ENCODE measurements around the gene GMDS. TPM values are rescaled to one million over a fixed set of nuclear protein-coding genes. Genes with fewer than 3 reads are reported as not detected.
A peak's percentile ranks its signal among the peaks of the same experiment; 100 is the strongest.

The GMDS gene
- total and polyA plus RNA-seq, 5 donors: 8.1 to 13.5 (median 12.6) TPM

DNA sequence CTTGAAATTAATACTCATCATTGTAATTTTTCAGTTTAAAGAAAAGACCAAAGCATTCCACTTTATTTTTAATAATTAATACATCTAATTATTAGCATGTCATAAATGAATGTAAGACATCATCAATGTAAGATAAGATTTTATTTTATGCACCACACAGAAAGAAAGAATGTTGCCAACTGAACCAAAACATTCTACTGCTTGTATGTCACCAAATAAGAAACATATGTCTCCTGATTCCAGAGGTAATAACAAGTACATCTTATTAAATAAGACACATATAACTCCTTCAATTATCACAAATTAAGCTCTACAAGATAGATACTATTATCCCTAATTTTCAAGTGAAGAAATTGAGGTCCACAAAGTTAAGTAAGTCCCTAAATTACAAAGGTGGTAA is 189.5 kb downstream of the GMDS start:
- Histone ChIP-seq H3K4me3 (ENCODE audit: low read length) (no peak overlapping the region), H3K27ac (ENCODE audit: low read length) (no peak overlapping the region), H3K27me3 (ENCODE audit: control insufficient read depth, insufficient read depth) (no peaks in the 10 kb centered on the region), H3K4me1 (ENCODE audit: control insufficient read depth, insufficient read depth, low read length) (no peaks in the 10 kb centered on the region), H3K9me3 (ENCODE audit: control insufficient read depth, low read length) (no peaks in the 10 kb centered on the region)
- no peak for DNase-seq
- no peak for ATAC-seq
- intact Hi-C loops (cut with DNase I): no loop called here

DNA sequence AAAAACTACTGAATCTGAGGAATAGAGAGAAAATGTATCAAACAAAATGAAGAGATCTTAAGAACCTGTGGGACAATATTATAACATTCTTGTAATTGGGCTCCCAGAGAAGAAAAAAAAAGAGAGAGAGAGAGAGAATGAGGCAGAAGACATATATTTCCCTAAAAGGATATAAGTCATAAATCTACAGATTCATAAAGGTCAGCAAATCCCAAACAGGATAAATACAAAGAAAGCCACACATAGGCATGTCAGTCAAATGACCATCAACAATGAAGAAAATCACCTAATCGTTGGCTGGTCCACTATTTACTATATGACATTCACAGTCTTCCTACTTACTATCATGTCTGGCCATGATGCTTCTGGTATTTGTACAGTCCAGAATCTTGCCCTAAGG is 190.3 kb downstream of the GMDS start:
- intact Hi-C loops (cut with DNase I): no loop called here
- ATAC-seq: no peak
- WGBS: 81% methylated on average over 1 of the region's 1 CpG

DNA sequence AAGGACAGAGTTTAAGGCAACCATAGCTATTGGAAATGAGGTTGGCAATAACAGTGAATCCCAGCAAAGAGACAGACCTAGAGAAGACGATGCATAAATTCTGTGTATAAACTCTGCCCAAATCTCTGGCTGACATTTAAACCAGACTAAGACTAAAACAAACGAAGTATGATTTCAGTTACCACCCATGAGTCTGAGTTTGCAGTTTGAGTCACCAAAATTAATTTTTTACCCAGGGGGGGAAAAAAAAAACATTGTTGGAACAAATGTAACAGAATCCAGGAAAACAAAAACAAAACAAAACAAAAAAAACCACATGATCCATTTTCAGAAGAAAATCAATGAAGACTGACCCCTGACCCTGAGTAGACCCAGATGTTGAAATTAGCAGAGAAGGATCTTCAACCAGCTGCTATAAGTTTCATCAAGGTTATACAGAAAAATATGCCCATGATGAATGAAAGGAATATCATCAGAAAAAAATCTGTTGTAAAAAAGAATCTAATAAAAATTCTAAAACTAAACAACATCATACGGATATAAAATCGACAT is 190.8 kb downstream of the GMDS start:
- no peaks in the 10 kb centered on the region for H3K4me1 ChIP-seq (ENCODE audit: control insufficient read depth, insufficient read depth, low read length)
- H3K27me3 ChIP-seq (ENCODE audit: control insufficient read depth, insufficient read depth): no peaks in the 10 kb centered on the region
- no peak overlapping the region for H3K4me3 ChIP-seq (ENCODE audit: low read length)
- WGBS: 82% methylated on average over 4 of the region's 4 CpGs
- ATAC-seq (no peak), DNase-seq (no peak)
- no peaks in the 10 kb centered on the region for H3K9me3 ChIP-seq (ENCODE audit: control insufficient read depth, low read length)
- H3K27ac ChIP-seq (ENCODE audit: low read length): no peak overlapping the region
- intact Hi-C loops (cut with DNase I): no loop called here

More for the DNA sequence above, 190.3 kb downstream of the GMDS start:
- H3K4me1 ChIP-seq (ENCODE audit: control insufficient read depth, insufficient read depth, low read length): no peaks in the 10 kb centered on the region
- no peaks in the 10 kb centered on the region for H3K9me3 ChIP-seq (ENCODE audit: control insufficient read depth, low read length)
- no peak overlapping the region for H3K27ac ChIP-seq (ENCODE audit: low read length)
- no peak for DNase-seq
- H3K4me3 ChIP-seq (ENCODE audit: low read length): no peak overlapping the region
- no peaks in the 10 kb centered on the region for H3K27me3 ChIP-seq (ENCODE audit: control insufficient read depth, insufficient read depth)

DNA sequence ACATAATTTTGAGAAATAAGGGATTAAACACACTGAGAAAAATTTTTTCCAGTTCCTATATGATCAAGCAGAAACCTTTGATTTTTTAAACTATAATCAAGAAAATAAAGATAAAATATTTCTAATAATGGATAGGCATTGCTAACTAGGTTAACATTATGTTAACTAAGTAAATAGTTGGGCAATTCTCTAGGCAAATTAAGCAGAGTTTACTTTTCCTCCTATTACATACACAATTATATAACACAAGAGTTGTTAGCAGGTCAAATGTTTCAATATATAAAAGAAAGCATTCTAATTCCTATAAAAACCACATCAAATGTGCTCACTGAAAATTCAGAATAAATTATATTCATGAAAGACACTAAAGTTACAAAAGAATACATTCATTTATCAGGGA is 191.7 kb downstream of the GMDS start:
- DNase-seq (no peak), ATAC-seq (no peak)
- Histone ChIP-seq H3K4me1 (ENCODE audit: control insufficient read depth, insufficient read depth, low read length) (no peaks in the 10 kb centered on the region), H3K27ac (ENCODE audit: low read length) (no peak overlapping the region), H3K4me3 (ENCODE audit: low read length) (no peak overlapping the region), H3K27me3 (ENCODE audit: control insufficient read depth, insufficient read depth) (no peaks in the 10 kb centered on the region), H3K9me3 (ENCODE audit: control insufficient read depth, low read length) (no peaks in the 10 kb centered on the region)
- intact Hi-C loops (cut with DNase I): no loop called here

DNA sequence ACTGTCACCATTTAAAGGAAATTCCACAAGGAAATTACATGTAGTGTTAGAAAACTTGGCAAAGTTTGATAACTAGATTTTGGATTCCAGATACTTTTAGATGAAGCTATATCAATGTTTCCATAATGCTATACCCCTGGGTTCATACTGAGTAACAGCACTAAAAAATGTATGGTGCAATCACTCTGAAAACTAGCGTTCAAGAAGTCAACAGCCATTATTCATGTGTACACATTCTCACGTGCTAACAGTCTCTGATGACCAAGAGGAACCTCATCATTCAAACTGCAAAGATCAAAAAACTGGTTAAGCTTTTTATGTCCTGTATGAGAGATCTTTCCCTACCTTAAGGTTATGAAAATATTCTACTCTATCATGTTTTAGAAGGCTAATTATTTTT is 197.6 kb downstream of the GMDS start:
- WGBS: 60% methylated on average over 2 of the region's 2 CpGs
- DNase-seq (no peak), ATAC-seq (no peak)
- Histone ChIP-seq H3K4me3 (ENCODE audit: low read length) (no peak overlapping the region), H3K27ac (ENCODE audit: low read length) (no peak overlapping the region), H3K9me3 (ENCODE audit: control insufficient read depth, low read length) (no peaks in the 10 kb centered on the region), H3K27me3 (ENCODE audit: control insufficient read depth, insufficient read depth) (no peaks in the 10 kb centered on the region), H3K4me1 (ENCODE audit: control insufficient read depth, insufficient read depth, low read length) (no peaks in the 10 kb centered on the region)
- intact Hi-C loops (cut with DNase I): no loop called here

DNA sequence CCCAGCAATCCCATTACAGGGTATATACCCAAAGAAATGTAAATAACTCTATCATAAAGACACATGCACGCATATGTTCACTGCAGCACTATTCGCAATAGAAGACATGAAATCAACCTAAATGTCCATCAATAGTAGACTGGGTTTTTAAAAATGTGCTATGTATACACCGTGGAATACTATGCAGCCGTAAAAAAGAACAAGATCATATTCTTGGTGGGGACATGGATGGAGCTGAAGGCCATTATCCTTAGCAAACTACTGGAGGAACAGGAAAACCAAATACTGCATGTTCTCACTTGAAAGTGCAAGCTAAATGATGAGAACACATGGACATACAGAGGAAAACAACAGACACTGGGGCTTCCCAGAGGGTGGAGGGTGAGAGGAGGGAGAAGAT is 201.2 kb downstream of the GMDS start:
- 98% methylated on average over 4 of the region's 4 CpGs for WGBS
- Histone ChIP-seq H3K27me3 (ENCODE audit: control insufficient read depth, insufficient read depth) (no peaks in the 10 kb centered on the region), H3K27ac (ENCODE audit: low read length) (no peak overlapping the region), H3K4me1 (ENCODE audit: control insufficient read depth, insufficient read depth, low read length) (no peaks in the 10 kb centered on the region), H3K4me3 (ENCODE audit: low read length) (no peak overlapping the region), H3K9me3 (ENCODE audit: control insufficient read depth, low read length) (no peaks in the 10 kb centered on the region)
- ATAC-seq: no peak
- intact Hi-C loops (cut with DNase I): no loop called here
- no peak for DNase-seq

DNA sequence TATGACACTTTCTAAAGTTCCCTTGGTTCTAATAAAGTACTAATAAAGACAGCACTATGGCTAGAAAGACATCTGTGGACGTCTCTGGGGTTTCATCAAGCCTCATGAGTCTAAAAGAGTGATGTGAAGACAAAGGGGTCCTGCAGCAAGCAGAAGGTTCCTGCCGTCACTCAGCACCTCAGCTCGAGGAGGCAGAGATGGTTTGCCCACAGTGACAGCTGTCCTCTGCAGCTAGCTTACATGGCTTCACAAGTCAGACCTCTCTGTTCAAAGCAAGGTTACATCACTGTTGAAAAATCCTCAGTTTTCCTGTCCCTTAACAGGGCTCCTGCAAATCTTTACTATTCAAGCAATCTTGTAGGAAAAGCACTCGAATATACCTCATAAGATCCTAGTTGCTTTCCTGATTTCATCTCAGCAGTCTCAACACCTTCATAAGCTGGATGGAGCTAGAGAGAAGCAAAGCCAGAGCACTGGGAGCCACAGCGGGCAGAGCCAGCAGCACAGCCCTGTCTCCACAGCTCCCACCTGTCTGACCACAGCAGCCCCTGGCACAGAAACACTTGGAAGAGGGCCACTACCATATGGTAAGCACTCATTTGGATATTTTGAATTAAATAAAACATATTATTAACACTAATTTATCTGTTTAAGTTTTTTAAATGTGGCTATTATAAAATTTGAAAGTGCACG is 202.3 kb downstream of the GMDS start:
- Histone ChIP-seq H3K27me3 (ENCODE audit: control insufficient read depth, insufficient read depth) (no peaks in the 10 kb centered on the region), H3K9me3 (ENCODE audit: control insufficient read depth, low read length) (no peaks in the 10 kb centered on the region), H3K4me3 (ENCODE audit: low read length) (no peak overlapping the region), H3K4me1 (ENCODE audit: control insufficient read depth, insufficient read depth, low read length) (no peaks in the 10 kb centered on the region), H3K27ac (ENCODE audit: low read length) (no peak overlapping the region)
- DNase-seq (no peak), ATAC-seq (no peak)
- WGBS: 79% methylated on average over 6 of the region's 6 CpGs
- intact Hi-C loops (cut with DNase I): no loop called here

DNA sequence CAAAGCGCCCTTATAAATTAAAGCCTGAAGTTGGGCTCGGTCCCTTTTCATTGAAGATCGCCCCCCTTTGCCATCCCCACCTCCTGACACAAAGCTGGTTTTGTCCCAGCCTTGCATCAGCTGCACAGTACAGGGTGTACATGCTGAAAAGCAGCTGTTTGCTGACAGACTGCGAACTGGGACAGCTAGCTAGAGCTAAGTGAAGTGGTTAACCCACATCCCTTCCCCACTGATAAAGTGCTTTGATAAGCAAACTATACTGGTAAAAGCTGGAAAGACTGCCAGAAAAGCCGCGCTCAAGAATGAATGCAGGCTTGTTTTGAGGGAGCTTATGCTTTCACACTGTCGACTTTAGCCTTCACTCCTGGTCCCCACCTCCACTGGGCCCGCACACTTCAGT is 207.3 kb downstream of the GMDS start:
- intact Hi-C loops (cut with DNase I): no loop called here
- no peak overlapping the region for H3K4me3 ChIP-seq (ENCODE audit: low read length)
- H3K27ac ChIP-seq (ENCODE audit: low read length): no peak overlapping the region
- H3K4me1 ChIP-seq (ENCODE audit: control insufficient read depth, insufficient read depth, low read length): no peaks in the 10 kb centered on the region
- WGBS: 58% methylated on average over 8 of the region's 8 CpGs
- ATAC-seq (peak in 1 of 2 donors; percentile 26), DNase-seq (no peak)
- H3K27me3 ChIP-seq (ENCODE audit: control insufficient read depth, insufficient read depth): no peaks in the 10 kb centered on the region
- no peaks in the 10 kb centered on the region for H3K9me3 ChIP-seq (ENCODE audit: control insufficient read depth, low read length)

DNA sequence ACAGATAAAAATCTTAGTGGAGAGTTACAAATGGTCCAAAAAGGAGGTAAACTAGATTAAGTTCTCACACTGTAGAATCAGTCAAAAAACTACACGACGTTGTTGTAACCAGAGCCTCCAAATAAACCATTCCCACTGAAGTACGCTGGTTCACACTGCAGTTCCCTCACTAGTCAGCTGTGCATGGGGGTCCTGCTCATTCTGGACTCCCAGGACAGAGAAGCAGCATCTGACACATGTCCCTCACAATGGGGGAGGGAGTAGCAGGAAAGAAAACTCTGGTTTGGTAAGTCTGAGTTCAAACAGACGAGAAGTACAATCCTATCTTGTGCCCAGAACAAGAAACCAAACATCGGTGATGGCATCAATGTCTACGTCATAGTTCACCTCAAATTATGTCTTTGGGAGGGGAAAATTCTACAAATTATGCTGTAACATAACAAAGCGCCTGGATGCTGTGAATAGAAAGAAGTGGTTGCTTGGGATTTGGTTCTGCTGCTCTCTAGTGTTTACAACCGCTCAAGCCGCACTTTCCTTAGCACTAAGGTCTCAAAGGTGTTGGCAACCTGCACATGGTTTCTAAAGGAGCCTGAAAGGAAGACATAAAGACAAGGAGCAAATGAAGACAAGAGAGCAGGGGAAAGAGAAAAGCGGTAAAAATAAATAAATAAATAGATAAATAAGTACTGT is 208.0 kb downstream of the GMDS start:
- peak in 1 of 2 donors; percentile 29 for ATAC-seq
- WGBS: 86% methylated on average over 10 of the region's 10 CpGs
- no peak for DNase-seq
- intact Hi-C loops (cut with DNase I): no loop called here
- no peak overlapping the region for H3K4me3 ChIP-seq (ENCODE audit: low read length)
- no peak overlapping the region for H3K27ac ChIP-seq (ENCODE audit: low read length)
- H3K27me3 ChIP-seq (ENCODE audit: control insufficient read depth, insufficient read depth): no peaks in the 10 kb centered on the region
- H3K9me3 ChIP-seq (ENCODE audit: control insufficient read depth, low read length): no peaks in the 10 kb centered on the region
- no peaks in the 10 kb centered on the region for H3K4me1 ChIP-seq (ENCODE audit: control insufficient read depth, insufficient read depth, low read length)

DNA sequence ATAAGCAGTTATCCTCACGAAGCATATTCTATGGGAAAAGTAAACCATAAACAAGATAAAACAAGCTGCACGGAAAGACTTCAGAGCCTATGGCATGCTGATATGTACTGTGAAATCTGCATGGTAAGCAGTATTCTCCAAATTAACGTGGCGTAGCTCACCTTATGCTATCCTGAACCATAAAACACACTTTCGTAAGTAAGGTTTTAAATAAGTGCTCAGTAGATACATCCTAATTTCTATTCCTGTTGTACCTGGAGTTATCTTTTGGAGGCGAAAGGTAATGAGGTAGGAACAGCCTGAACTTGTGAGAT is 208.7 kb downstream of the GMDS start:
- WGBS: 95% methylated on average over 6 of the region's 6 CpGs
- H3K27ac ChIP-seq (ENCODE audit: low read length): no peak overlapping the region
- no peaks in the 10 kb centered on the region for H3K27me3 ChIP-seq (ENCODE audit: control insufficient read depth, insufficient read depth)
- no peaks in the 10 kb centered on the region for H3K4me1 ChIP-seq (ENCODE audit: control insufficient read depth, insufficient read depth, low read length)
- ATAC-seq (no peak), DNase-seq (no peak)
- H3K4me3 ChIP-seq (ENCODE audit: low read length): no peak overlapping the region
- intact Hi-C loops (cut with DNase I): no loop called here
- H3K9me3 ChIP-seq (ENCODE audit: control insufficient read depth, low read length): no peaks in the 10 kb centered on the region

DNA sequence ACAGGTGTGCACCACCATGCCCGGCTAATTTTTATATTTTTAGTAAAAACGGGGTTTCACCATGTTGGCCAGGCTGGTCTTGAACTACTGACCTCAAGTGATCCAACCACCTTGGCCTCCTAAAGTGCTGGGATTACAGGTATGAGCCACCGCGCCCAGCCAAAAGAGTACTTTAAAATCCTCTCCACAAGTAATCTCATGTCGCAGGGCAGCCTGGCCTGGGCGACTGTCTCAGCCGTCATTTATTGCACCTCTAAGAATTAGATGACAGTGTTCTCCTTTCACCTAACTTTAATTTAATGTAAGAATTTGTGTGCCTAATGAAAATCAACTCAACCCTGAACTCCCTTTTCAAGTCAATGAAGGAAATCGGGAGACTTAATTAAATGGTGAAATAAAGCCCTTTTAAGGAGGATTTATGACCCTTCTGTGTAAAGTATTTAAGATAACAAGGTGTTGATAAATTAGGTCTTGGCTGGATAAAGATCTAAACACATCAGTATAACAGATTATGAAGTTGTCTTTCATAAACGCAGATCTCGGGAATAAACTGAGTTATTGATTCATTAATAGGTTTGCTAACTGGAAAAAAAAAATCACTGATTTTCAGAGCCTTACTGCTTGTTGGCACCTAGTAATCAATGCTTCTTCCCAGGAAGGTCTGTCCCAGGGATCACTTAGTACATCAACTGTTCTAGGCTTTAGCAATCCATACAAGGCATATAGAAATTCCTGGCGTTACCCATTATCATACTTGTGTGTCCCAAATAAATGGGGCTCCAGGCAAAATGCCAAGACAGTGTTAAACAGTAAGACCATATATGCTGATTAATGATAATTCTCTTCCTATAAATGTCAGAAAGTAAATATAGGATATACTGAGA is 209.3 kb downstream of the GMDS start:
- no peaks in the 10 kb centered on the region for H3K9me3 ChIP-seq (ENCODE audit: control insufficient read depth, low read length)
- H3K4me1 ChIP-seq (ENCODE audit: control insufficient read depth, insufficient read depth, low read length): no peaks in the 10 kb centered on the region
- 94% methylated on average over 11 of the region's 11 CpGs for WGBS
- no peak overlapping the region for H3K4me3 ChIP-seq (ENCODE audit: low read length)
- DNase-seq (no peak), ATAC-seq (no peak)
- H3K27me3 ChIP-seq (ENCODE audit: control insufficient read depth, insufficient read depth): no peaks in the 10 kb centered on the region
- intact Hi-C loops (cut with DNase I): no loop called here
- no peak overlapping the region for H3K27ac ChIP-seq (ENCODE audit: low read length)
